Osteoblast (primary cell): ENCODE data around the gene DOK3. TPM values are rescaled to one million over a fixed set of nuclear protein-coding genes. Genes with fewer than 3 reads are reported as not detected.

ENCODE experiments used
- DNase-seq: peaks from one replicate; pipeline ENCODE4 v3.0.0; 2011; ENCODE audit warnings: low spot score, mixed read lengths; ENCODE audit not compliant: insufficient read length; ENCODE audit errors: missing footprints
- H2AFZ ChIP-seq: 2 replicates; pipeline ENCODE4 v1.6.0; 2011; ENCODE audit warnings: mild to moderate bottlenecking, low read length
- H3K27ac ChIP-seq: 2 replicates; pipeline ENCODE4 v1.5.1; 2011; ENCODE audit warnings: mild to moderate bottlenecking, low read depth, low read length, moderate library complexity
- H3K27me3 ChIP-seq: 2 replicates; pipeline ENCODE4 v1.6.0; 2012; ENCODE audit warnings: mild to moderate bottlenecking, control low read depth, inconsistent platforms, low read length, moderate library complexity; ENCODE audit not compliant: insufficient read depth
- H3K36me3 ChIP-seq: 2 replicates; pipeline ENCODE4 v1.5.1; 2011; ENCODE audit warnings: mild to moderate bottlenecking, low read length, control low read depth, moderate library complexity; ENCODE audit not compliant: insufficient read depth
- H3K4me1 ChIP-seq: 2 replicates; pipeline ENCODE4 v1.5.1; 2011; ENCODE audit warnings: mild to moderate bottlenecking, low read length, control low read depth, moderate library complexity; ENCODE audit not compliant: insufficient read depth
- H3K4me2 ChIP-seq: 2 replicates; pipeline ENCODE4 v1.6.0; 2011; ENCODE audit warnings: mild to moderate bottlenecking, low read length; ENCODE audit not compliant: insufficient read depth
- H3K4me3 ChIP-seq: fragments of 200-600 bp; sonication (generic); 3 replicates; pipeline ENCODE4 v1.5.1; 2012; ENCODE audit warnings: mild to moderate bottlenecking, low read length, inconsistent platforms; ENCODE audit not compliant: insufficient read depth
- H3K79me2 ChIP-seq: 2 replicates; pipeline ENCODE4 v1.6.0; 2012; ENCODE audit warnings: mild to moderate bottlenecking, low read length, control low read depth, inconsistent platforms; ENCODE audit not compliant: insufficient read depth
- H3K9me3 ChIP-seq: 2 replicates; pipeline ENCODE4 v1.5.1; 2011; ENCODE audit warnings: low read depth, low read length, control low read depth
- H4K20me1 ChIP-seq: 2 replicates; pipeline ENCODE4 v1.6.0; 2012; ENCODE audit warnings: mild to moderate bottlenecking, low read length, control low read depth; ENCODE audit not compliant: insufficient read depth
- CTCF ChIP-seq: IDR thresholded peaks from 2 replicates; pipeline ENCODE4 v1.5.1; 2011; ENCODE audit warnings: mild to moderate bottlenecking, low read depth, low read length, moderate library complexity; ENCODE audit errors: extremely low read depth
- total RNA-seq: library from RNA; depleted of rRNA; stranded (reverse); fragments of >200 nt; gene quantifications from 2 replicates; pipeline ENCODE4 v1.2.3, GENCODE V29; 2012

Gene DOK3
- total RNA-seq, 1 donor = 1.1 TPM

DNA sequence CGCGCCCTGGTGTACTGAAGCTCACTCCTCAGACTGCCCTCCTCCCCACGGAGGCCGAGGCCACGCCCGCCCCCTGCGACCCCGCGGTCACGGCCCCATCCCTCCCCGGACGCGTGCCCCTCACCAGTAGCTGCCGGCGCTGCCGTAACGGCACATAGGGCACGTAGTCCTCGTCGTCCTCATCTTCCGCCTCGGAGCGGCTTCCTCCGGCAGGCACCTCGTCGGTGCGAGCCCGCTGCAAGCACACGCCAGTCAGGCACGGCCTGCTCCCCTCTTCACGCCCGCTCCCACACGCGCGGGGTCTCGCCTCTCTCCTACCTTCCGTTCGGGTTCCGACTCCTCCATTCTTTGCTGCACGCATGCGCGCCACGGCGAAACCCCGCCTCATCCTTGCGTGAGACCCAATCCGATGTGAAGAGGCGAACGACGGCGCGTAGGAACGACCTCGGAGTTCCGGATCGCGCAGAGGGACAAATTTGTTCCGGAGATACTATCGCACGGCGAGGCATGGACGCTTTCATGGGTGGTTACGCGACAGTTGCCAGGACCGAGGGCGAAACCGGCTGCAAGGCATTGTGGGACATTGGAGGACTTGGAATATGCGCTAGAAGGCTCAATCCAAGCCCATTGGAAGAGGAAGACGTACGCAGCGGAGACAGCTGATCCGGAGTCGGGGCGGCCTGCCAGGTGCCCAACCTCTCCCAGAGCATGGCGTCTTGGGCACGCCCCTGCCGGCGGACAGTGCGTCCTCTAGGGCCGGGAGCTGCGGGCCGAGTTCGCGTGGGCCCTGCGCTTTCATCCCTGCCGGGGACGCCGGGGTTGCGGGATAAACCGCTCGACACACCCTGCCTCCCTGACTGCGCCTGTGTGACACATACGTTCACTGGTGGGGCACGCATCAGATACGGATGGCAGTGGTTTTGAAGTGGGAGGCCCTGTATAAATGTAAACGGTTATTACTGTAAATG lies 7.3 kb upstream of the DOK3 start, which contains the start of gene DDX41:
DDX41 (minus strand) TSS at position 361 of the 968 bp plus-strand sequence; CDS start at position 345, 16 bp downstream.
- no peaks in the 10 kb centered on the region for H3K27me3 ChIP-seq
- H3K4me3 ChIP-seq = peak within 1 kb of the TSS; percentile 100
- peak within 1 kb of the TSS; percentile 90 for H2AFZ ChIP-seq
- peaks cover 45% of the 10 kb centered on the region for H3K79me2 ChIP-seq
- H3K4me2 ChIP-seq = peak within 1 kb of the TSS; percentile 99
- peak; percentile 100 for DNase-seq
- H4K20me1 ChIP-seq = peaks cover 19% of the 10 kb centered on the region
- H3K4me1 ChIP-seq = peaks cover 15% of the 10 kb centered on the region
- H3K27ac ChIP-seq = peak within 1 kb of the TSS; percentile 89
- peaks cover 58% of the 10 kb centered on the region for H3K36me3 ChIP-seq
- no peak for TF ChIP-seq CTCF
- no peaks in the 10 kb centered on the region for H3K9me3 ChIP-seq

DNA sequence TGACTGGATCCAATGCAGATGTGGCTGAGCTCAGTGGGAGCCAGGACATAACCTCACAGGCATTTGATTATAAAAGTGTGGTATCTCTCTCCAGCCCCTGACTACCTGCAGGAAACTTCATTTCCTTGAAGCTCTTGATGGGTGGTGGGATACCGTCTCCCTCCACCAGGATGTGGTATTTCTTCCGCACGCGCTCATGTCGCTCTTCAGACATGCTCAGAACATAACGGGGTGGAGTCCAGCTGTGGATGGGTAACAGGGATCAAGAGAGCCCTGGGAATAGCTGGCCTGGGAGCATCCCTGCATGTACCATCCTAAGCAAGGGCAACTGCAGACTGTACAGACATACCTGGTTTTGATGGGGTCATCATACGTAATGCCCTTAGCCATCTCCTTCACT lies 6.0 kb upstream of the DOK3 start:
- peak overlapping the region; percentile 89 for H3K27ac ChIP-seq
- peak; percentile 53 for DNase-seq
- H3K27me3 ChIP-seq = no peaks in the 10 kb centered on the region
- peak overlapping the region; percentile 100 for H3K4me3 ChIP-seq
- no peak for TF ChIP-seq CTCF
- H2AFZ ChIP-seq = no peak overlapping the region
- H3K4me1 ChIP-seq = peaks cover 15% of the 10 kb centered on the region
- H3K36me3 ChIP-seq = peaks cover 59% of the 10 kb centered on the region
- peaks cover 41% of the 10 kb centered on the region for H3K79me2 ChIP-seq
- H3K4me2 ChIP-seq = peak overlapping the region; percentile 99
- H4K20me1 ChIP-seq = peaks cover 16% of the 10 kb centered on the region
- no peaks in the 10 kb centered on the region for H3K9me3 ChIP-seq

DNA sequence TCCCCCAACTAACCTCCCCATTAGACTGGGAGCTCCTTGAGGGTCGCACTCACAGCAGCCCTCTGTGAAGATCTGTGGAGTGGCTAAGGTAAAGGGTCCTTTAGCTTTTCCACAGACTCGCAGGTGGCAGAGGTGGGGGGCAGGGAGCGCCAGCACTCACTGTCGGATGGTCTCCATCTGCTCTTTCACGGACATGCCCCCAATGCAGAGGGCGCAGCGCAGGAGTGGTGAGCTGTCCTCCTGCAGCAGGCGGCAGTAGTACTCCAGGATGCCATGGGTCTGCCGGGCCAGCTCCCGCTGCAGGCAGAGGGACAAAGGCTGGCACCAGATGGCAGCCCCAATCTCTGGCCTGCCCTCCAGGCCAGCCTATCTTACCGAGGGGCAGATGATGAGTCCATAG lies 4.9 kb upstream of the DOK3 start:
- peaks cover 32% of the 10 kb centered on the region for H3K79me2 ChIP-seq
- H3K27me3 ChIP-seq = no peaks in the 10 kb centered on the region
- peaks cover 16% of the 10 kb centered on the region for H4K20me1 ChIP-seq
- H3K9me3 ChIP-seq = no peaks in the 10 kb centered on the region
- no peak overlapping the region for H3K4me2 ChIP-seq
- no peak overlapping the region for H3K27ac ChIP-seq
- DNase-seq = no peak
- H3K4me3 ChIP-seq = no peak overlapping the region
- H3K4me1 ChIP-seq = peaks cover 15% of the 10 kb centered on the region
- no peak overlapping the region for H2AFZ ChIP-seq
- peaks cover 52% of the 10 kb centered on the region for H3K36me3 ChIP-seq
- TF ChIP-seq CTCF = no peak

GRCh38 chr5:177513500-177513899 lies 3.9 kb upstream of the DOK3 start:
- Histone ChIP-seq H3K79me2 (peaks cover 24% of the 10 kb centered on the region), H3K9me3 (no peaks in the 10 kb centered on the region), H3K4me3 (no peak overlapping the region), H3K4me2 (no peak overlapping the region), H2AFZ (no peak overlapping the region), H3K27me3 (no peaks in the 10 kb centered on the region), H3K27ac (no peak overlapping the region), H4K20me1 (peaks cover 16% of the 10 kb centered on the region), H3K36me3 (peaks cover 45% of the 10 kb centered on the region), H3K4me1 (peaks cover 8% of the 10 kb centered on the region)
- no peak for TF ChIP-seq CTCF
- no peak for DNase-seq
